Brain microvascular endothelial cell (primary cell): ENCODE results near the gene SANBR.
"Not testable (repeated sequence)": the region's sequence is repeated elsewhere in the genome, so short reads cannot be mapped to it uniquely, and the experiment has no call there.

Source experiments
- DNase-seq: peaks from one replicate; pipeline ENCODE4 v3.0.0-alpha.2; 2020
- H3K27ac ChIP-seq: fragments of 250-450 bp; sonication (Bioruptor Pico); 2 replicates; pipeline ENCODE4 v1.5.1; 2020; ENCODE audit warnings: mild to moderate bottlenecking, moderate library complexity
- H3K27me3 ChIP-seq: fragments of 250-450 bp; sonication (Bioruptor Pico); replicated peaks from 2 replicates; pipeline ENCODE4 v1.5.1; 2020; ENCODE audit warnings: mild to moderate bottlenecking
- H3K36me3 ChIP-seq: fragments of 250-450 bp; sonication (Bioruptor Pico); replicated peaks from 2 replicates; pipeline ENCODE4 v1.5.1; 2020; ENCODE audit warnings: mild to moderate bottlenecking
- H3K4me3 ChIP-seq: 2 replicates; pipeline ENCODE4 v1.5.1; 2011; ENCODE audit warnings: low read depth, mild to moderate bottlenecking, control low read depth, low read length, moderate library complexity
- in situ Hi-C: cut with HindIII; loops from 2 replicates; pipeline ENCODE4 v1.10.0; 2017; ENCODE audit warnings: low sequenced_read_pairs, low pct_ligation_motif_present
- TF ChIP-seq, protein P1 (sequence below): IDR thresholded peaks from 2 replicates; pipeline ENCODE4 v1.5.1; 2011; ENCODE audit warnings: low read depth, mild to moderate bottlenecking, moderate library complexity, low read length, control low read depth, inconsistent platforms; ENCODE audit errors: missing control alignments

Gene SANBR

GRCh38 chr2:61018318-61018755 lies 47.3 kb upstream of the SANBR start:
- no peak for DNase-seq
- peak overlapping the region; percentile 94 for H3K4me3 ChIP-seq
- in situ Hi-C loops: no loop called here
- peak overlapping the region; percentile 73 for H3K27ac ChIP-seq
- no peaks in the 10 kb centered on the region for H3K27me3 ChIP-seq
- peaks cover 2% of the 10 kb centered on the region for H3K36me3 ChIP-seq
- TF ChIP-seq, protein P1, sequence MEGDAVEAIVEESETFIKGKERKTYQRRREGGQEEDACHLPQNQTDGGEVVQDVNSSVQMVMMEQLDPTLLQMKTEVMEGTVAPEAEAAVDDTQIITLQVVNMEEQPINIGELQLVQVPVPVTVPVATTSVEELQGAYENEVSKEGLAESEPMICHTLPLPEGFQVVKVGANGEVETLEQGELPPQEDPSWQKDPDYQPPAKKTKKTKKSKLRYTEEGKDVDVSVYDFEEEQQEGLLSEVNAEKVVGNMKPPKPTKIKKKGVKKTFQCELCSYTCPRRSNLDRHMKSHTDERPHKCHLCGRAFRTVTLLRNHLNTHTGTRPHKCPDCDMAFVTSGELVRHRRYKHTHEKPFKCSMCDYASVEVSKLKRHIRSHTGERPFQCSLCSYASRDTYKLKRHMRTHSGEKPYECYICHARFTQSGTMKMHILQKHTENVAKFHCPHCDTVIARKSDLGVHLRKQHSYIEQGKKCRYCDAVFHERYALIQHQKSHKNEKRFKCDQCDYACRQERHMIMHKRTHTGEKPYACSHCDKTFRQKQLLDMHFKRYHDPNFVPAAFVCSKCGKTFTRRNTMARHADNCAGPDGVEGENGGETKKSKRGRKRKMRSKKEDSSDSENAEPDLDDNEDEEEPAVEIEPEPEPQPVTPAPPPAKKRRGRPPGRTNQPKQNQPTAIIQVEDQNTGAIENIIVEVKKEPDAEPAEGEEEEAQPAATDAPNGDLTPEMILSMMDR: no peak

DNA sequence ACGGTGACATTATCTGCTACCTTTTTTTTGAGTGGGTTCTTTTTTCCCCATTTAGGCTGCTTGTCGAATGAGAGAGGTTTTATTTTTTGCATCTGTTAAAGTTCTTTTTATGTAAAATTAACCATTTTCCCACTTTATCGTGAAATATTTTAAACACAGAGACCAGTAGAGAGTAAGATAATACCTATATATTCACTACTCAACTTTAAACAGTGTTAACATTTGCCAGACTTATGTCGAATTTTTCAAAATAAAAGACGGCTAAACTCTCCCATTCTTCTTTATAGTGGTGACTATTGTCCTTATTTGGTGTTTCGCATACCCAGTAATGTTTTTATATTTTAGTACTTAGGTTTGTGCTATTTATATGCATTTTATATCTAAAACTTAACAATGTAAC lies 46.9 kb upstream of the SANBR start:
- in situ Hi-C loops: no loop called here
- peak overlapping the region; percentile 94 for H3K4me3 ChIP-seq
- no peak overlapping the region for H3K27ac ChIP-seq
- TF ChIP-seq, protein P1: no peak
- H3K36me3 ChIP-seq: peaks cover 2% of the 10 kb centered on the region
- H3K27me3 ChIP-seq: no peaks in the 10 kb centered on the region
- no peak for DNase-seq

GRCh38 chr2:61021228-61021660 lies 44.4 kb upstream of the SANBR start:
- in situ Hi-C loops: no loop called here
- H3K27me3 ChIP-seq: no peaks in the 10 kb centered on the region
- peaks cover 2% of the 10 kb centered on the region for H3K36me3 ChIP-seq
- H3K27ac ChIP-seq: no peak overlapping the region
- TF ChIP-seq, protein P1: no peak
- no peak for DNase-seq
- no peak overlapping the region for H3K4me3 ChIP-seq

GRCh38 chr2:61023670-61024069 lies 42.0 kb upstream of the SANBR start:
- in situ Hi-C loops: no loop called here
- Histone ChIP-seq H3K36me3 (peaks cover 2% of the 10 kb centered on the region), H3K27ac (no peak overlapping the region), H3K27me3 (no peaks in the 10 kb centered on the region), H3K4me3 (no peak overlapping the region)
- no peak for DNase-seq
- TF ChIP-seq, protein P1: no peak

DNA sequence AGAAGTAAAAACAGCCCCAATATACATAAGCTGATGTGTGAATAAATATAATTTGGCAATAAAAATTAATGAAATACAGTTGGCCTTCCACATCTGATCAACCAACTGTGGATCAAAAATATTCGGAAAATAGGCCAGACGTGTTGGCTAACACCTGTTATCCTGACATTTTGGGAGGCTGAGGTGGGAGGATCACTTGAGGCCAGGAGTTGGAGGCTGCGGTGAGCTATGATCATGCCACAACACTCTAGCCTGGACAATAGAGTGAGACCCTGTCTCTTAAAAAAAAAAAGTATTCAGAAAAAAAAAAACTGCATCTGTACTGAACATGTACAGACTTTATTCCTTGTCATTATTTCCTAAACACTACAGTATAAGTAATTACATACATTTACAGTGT lies 36.1 kb upstream of the SANBR start:
- H3K4me3 ChIP-seq: no peak overlapping the region
- no peaks in the 10 kb centered on the region for H3K27me3 ChIP-seq
- no peak overlapping the region for H3K27ac ChIP-seq
- in situ Hi-C loops: no loop called here
- TF ChIP-seq, protein P1: no peak
- peaks cover 25% of the 10 kb centered on the region for H3K36me3 ChIP-seq
- DNase-seq: no peak

- DNase-seq, in situ Hi-C loops, H3K27ac ChIP-seq, H3K27me3 ChIP-seq, H3K4me3 ChIP-seq: not testable (repeated sequence)
- H3K36me3 ChIP-seq: peaks cover 29% of the 10 kb centered on the region
Observed at GRCh38 chr2:61034592-61034991, 31.1 kb upstream of the SANBR start.

DNA sequence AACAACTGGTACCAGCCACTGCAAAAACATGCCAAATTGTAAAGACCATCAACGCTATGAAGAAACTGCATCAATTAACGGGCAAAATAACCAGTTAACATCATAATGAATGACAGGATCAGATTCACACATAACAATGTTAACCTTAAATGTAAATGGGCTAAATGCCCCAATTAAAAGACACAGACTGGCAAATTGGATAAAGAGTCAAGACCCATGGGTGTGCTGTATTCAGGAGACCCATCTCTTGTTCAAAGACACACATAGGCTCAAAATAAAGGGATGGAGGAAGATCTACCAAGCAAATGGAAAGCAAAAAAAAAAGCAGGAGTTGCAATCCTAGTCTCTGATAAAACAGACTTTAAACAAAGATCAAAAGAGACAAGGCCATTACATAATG lies 29.0 kb upstream of the SANBR start:
- H3K27me3 ChIP-seq, H3K4me3 ChIP-seq, H3K27ac ChIP-seq, DNase-seq, in situ Hi-C loops: not testable (repeated sequence)
- H3K36me3 ChIP-seq: peaks cover 25% of the 10 kb centered on the region
